ENCODE data around the gene SLIT3. TPM values are rescaled to one million over a fixed set of nuclear protein-coding genes. Genes with fewer than 3 reads are reported as not detected.
A peak's percentile ranks its signal among the peaks of the same experiment; 100 is the strongest.

The SLIT3 gene
- total RNA-seq, 6 donors from 2014 or later, result 10.8 to 57.3 (median 32.2) TPM

DNA sequence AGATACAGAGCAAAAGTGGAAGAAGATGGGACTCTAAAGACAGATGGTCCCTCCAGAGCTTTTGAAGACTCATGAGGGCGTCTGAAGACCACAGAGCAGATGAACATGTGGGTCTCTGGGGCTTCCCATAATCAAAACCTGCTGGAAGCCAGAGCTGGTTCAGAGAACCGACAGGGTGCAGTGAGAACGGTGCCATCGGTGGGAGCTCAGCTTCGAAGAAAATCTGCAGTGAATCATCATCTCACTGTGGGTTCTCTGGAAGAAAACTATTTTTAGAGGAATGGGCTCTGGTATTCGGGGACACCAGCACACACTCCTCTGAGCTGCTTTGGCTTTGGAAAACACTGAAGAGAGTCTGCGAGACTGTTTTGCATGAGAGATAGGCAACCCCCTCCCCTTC lies 499.4 kb downstream of the SLIT3 start:
- H3K4me1 ChIP-seq, result no peaks in the 10 kb centered on the region
- H3K36me3 ChIP-seq, result no peaks in the 10 kb centered on the region
- WGBS, 2 donors, result 76 to 91% methylated on average over 7 of the region's 7 CpGs
- no peaks in the 10 kb centered on the region for H3K27me3 ChIP-seq
- H3K9me3 ChIP-seq, result no peaks in the 10 kb centered on the region
- ATAC-seq (ENCODE audit: low FRiP score in 2 of 2) (no peak), DNase-seq (no peak)
- TF ChIP-seq POLR2A (IDR thresholded peaks at IDR 0.05) (no peak), EP300 (IDR thresholded peaks at IDR 0.05) (no peak), POLR2AphosphoS5 (IDR thresholded peaks at IDR 0.05) (no peak)
- TF ChIP-seq, protein P1, sequence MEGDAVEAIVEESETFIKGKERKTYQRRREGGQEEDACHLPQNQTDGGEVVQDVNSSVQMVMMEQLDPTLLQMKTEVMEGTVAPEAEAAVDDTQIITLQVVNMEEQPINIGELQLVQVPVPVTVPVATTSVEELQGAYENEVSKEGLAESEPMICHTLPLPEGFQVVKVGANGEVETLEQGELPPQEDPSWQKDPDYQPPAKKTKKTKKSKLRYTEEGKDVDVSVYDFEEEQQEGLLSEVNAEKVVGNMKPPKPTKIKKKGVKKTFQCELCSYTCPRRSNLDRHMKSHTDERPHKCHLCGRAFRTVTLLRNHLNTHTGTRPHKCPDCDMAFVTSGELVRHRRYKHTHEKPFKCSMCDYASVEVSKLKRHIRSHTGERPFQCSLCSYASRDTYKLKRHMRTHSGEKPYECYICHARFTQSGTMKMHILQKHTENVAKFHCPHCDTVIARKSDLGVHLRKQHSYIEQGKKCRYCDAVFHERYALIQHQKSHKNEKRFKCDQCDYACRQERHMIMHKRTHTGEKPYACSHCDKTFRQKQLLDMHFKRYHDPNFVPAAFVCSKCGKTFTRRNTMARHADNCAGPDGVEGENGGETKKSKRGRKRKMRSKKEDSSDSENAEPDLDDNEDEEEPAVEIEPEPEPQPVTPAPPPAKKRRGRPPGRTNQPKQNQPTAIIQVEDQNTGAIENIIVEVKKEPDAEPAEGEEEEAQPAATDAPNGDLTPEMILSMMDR (IDR thresholded peaks at IDR 0.05), result no peak
- no peak overlapping the region for H3K27ac ChIP-seq
- H3K4me3 ChIP-seq, result no peak overlapping the region

DNA sequence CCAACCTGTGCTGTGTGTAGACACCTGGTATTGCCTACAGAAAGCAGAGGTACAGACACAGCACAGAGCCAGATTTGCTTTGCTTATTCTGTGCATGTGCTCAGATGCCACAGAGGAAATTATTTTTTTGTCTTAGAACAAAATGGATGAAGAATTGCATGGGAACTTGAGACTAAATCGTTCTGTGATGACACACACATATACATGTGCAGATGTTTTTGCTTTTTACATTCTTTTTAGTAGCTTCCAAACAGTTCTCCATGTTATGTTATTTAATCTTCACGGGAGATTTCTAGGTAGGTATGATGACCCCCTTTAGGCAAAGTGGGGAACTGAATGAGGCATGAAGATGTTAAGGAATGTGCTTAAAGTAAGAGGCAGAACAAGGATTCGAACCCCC lies 500.2 kb downstream of the SLIT3 start:
- Histone ChIP-seq H3K4me3 (no peak overlapping the region), H3K27me3 (no peaks in the 10 kb centered on the region), H3K36me3 (no peaks in the 10 kb centered on the region), H3K4me1 (no peaks in the 10 kb centered on the region), H3K9me3 (no peaks in the 10 kb centered on the region), H3K27ac (no peak overlapping the region)
- no peak for ATAC-seq (ENCODE audit: low FRiP score in 2 of 2)
- TF ChIP-seq, protein P1 (IDR thresholded peaks at IDR 0.05), result no peak
- TF ChIP-seq EP300 (IDR thresholded peaks at IDR 0.05) (no peak), POLR2AphosphoS5 (IDR thresholded peaks at IDR 0.05) (no peak), POLR2A (IDR thresholded peaks at IDR 0.05) (no peak)
- 83 to 86% methylated on average over 3 of the region's 3 CpGs for WGBS, 2 donors
- DNase-seq, result no peak

DNA sequence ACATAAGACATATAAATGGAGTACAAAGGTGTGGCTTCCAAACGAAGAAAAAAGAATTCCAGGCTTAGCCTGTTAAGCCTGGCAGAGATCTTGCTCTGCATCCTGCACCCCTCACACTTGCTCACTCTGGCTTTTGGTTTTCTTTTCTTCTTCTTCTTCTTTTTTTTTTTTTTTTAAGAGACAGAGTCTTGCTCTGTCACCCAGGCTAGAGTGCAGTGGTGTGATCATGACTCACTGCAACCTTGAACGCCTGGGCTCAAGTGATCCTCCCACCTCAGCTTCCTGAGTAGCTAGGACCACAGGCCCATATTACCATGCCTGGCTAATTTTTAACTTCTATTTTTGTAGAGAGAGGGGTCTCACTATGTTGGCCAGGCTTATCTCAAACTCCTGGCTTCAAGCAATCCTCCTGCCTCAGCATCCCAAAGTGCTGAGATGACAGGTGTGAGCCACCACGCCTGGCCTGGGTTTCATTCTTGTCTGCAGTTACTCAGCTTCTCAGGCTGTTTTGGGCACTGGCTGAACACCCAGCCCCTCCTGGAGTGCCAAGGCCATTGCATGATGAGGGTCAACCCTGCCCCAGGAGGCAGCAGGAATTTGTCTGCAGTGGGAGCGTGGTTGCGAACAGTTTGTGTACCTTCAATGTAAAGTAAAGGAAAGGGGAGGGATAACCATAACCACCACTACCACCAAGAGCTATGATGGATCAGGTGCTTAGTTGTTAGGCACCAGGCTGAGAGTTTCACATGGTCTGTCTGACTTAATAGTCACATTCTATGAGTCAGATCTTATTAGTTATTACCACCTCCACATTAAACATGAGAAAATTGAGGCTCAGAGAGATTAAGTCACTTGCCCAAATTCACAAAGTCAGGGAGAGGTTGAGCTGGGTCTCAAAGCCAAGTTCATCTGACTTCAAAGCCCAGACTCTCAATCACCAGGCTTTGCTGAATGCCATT lies 502.6 kb downstream of the SLIT3 start:
- no peak for ATAC-seq (ENCODE audit: low FRiP score in 2 of 2)
- Histone ChIP-seq H3K4me1 (peaks cover 0 to 7% (median 3%) of the 10 kb centered on the region in 4 donors), H3K27ac (no peak overlapping the region), H3K36me3 (no peaks in the 10 kb centered on the region), H3K27me3 (no peaks in the 10 kb centered on the region), H3K9me3 (no peaks in the 10 kb centered on the region), H3K4me3 (no peak overlapping the region)
- no peak for DNase-seq
- WGBS, 2 donors, result 83 to 90% methylated on average over 5 of the region's 5 CpGs
- TF ChIP-seq EP300 (IDR thresholded peaks at IDR 0.05) (no peak), POLR2A (IDR thresholded peaks at IDR 0.05) (no peak), POLR2AphosphoS5 (IDR thresholded peaks at IDR 0.05) (no peak)
- TF ChIP-seq, protein P1 (IDR thresholded peaks at IDR 0.05), result no peak

DNA sequence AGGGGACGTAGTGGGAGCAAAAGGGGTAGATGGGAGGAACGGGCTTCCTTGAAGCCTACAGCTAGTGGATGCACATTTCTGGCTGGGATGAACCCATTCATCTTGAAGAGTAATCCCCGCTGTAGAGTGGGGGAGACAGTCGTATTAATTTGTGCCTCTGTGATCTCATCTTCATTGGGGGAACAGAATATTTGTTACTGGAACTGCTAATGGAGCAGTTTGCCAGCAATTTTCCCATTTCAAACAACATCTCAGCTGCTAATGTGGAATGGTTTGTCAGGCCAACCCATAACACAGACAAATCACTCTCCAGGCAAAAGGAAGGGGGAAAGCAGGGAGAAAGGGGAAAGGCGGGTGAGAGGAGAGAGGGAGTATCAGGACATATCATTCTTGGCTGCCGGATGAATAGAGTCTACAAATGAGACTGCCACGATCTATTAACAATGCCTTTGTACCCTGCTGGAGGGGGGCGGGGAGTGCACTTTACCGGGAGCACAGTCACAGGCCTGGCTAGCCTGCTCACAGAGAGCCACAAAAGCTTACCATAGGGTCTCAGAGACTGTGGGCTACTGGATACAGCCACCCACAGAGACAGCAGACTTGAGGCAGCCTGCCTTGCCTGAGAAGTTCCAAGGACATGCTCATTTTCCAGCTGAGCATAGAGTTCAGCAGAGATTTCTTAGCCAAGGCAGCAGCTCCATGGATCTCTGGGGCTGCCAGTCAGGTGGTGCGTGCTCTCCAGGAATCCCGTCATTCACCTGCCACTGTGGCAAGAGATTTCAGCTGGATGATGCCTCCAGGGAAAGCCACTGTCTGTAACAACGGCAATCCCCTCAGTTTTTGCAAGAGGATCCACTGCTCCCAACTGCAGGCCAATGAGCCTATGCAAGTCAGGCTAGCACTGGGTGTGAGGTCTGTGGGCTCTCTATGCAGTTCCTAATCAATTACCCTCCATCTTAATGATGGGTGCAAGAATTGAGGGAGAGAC lies 504.1 kb downstream of the SLIT3 start:
- H3K4me3 ChIP-seq, result no peak overlapping the region
- ATAC-seq (ENCODE audit: low FRiP score in 2 of 2) (peak in 1 of 2 donors; percentile 6), DNase-seq (no peak)
- H3K27ac ChIP-seq, result no peak overlapping the region
- no peaks in the 10 kb centered on the region for H3K36me3 ChIP-seq
- TF ChIP-seq EP300 (IDR thresholded peaks at IDR 0.05), result no peak
- TF ChIP-seq, protein P1 (IDR thresholded peaks at IDR 0.05), result no peak
- H3K27me3 ChIP-seq, result no peaks in the 10 kb centered on the region
- WGBS, 2 donors, result 69 to 73% methylated on average over 9 to 12 of the region's 12 CpGs
- H3K9me3 ChIP-seq, result no peaks in the 10 kb centered on the region
- H3K4me1 ChIP-seq, result peaks cover 0 to 7% (median 3%) of the 10 kb centered on the region in 4 donors
